Breast epithelium (tissue), 4 donors: ENCODE results near the gene CNTNAP2. TPM values are rescaled to one million over a fixed set of nuclear protein-coding genes. Genes with fewer than 3 reads are reported as not detected.

Source experiments
- DNase-seq, 2 donors: peaks; one replicate each; pipeline ENCODE4 v3.0.0-alpha.2; 2019; ENCODE audit warnings: low spot score in 2 of 2
- H3K27ac ChIP-seq, 2 donors: fragments of 200-600 bp; sonication (generic) in 1 of 2; one replicate each; pipeline ENCODE4 v1.5.1; 2016 to 2019; ENCODE audit warnings: mild to moderate bottlenecking in 1 of 2
- H3K27me3 ChIP-seq, 2 donors: fragments of 200-600 bp; sonication (generic) in 1 of 2; one replicate each; pipeline versions ENCODE4 v1.5.1 to v1.6.0; 2017 to 2019; ENCODE audit warnings: control low read depth in 1 of 2, mild to moderate bottlenecking in 1 of 2
- H3K36me3 ChIP-seq: fragments of 200-600 bp; one replicate; pipeline ENCODE4 v1.5.1; 2019
- H3K4me1 ChIP-seq, 2 donors: fragments of 200-600 bp; sonication (generic); one replicate each; pipeline ENCODE4 v1.5.1; 2016 to 2019; ENCODE audit warnings: control low read depth in 1 of 2
- H3K4me3 ChIP-seq, 3 donors: fragments of 200-600 bp; sonication (generic); 1 replicate in 2 of 3; 2 replicates in 1 of 3; pipeline ENCODE4 v1.5.1; 2016 to 2019; ENCODE audit warnings: mild to moderate bottlenecking in 3 of 3, moderate library complexity in 2 of 3
- H3K9me3 ChIP-seq, 2 donors: fragments of 200-600 bp; sonication (generic) in 1 of 2; one replicate each; pipeline ENCODE4 v1.5.1; 2016 to 2019; ENCODE audit warnings: control low read depth in 1 of 2
- POLR2A ChIP-seq: fragments of 450-650 bp; IDR thresholded peaks from one replicate; pipeline ENCODE4 v1.6.1; 2016; ENCODE audit warnings: antibody characterized with exemption, mild to moderate bottlenecking, moderate library complexity
- POLR2AphosphoS5 ChIP-seq, 3 donors: sonication (generic); formaldehyde crosslinking; IDR thresholded peaks; one replicate each; pipeline ENCODE4 v1.6.1; 2017; ENCODE audit warnings: antibody characterized with exemption in 3 of 3
- intact Hi-C: fragments of 100-400 bp; cut with DNase I; formaldehyde crosslinking; loops from one replicate; pipeline ENCODE4 v1.15.1; 2023; ENCODE audit warnings: low total_unique reads
- total RNA-seq, 3 donors: library from RNA; depleted of rRNA; stranded (reverse); fragments of >200 nt; gene quantifications; one replicate each; pipeline ENCODE4 v1.1.0, GENCODE V29; 2016
- TF ChIP-seq, protein P1 (sequence below), 3 donors: fragments of 450-650 bp; IDR thresholded peaks; one replicate each; pipeline ENCODE4 v1.5.1; 2016 to 2017; ENCODE audit warnings: antibody characterized with exemption in 3 of 3, mild to moderate bottlenecking in 3 of 3, moderate library complexity in 3 of 3

Gene CNTNAP2
- total RNA-seq, 3 donors from 2014 or later: 0.29 to 0.66 TPM; not detected in 1

DNA sequence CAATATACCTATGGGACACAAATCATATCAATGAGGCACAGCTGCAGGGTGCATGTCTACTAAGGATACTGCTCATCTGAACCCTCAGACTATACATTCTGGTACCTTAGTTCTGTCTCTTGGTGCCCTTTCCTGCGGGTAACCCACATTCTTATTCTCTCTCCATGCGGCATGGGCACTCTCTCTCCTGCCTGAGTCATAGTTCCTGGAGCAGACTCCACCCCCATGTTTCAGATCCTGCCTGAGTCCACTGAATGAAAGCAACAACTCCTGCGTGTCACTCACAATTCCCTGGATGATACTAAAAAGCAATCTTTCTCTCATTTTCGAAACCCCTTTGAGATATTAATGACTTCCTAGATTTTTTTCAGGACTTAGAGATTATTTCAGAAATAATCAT, 1820.8 kb downstream of the CNTNAP2 start:
- intact Hi-C loops: no loop called here
- Histone ChIP-seq H3K36me3 (no peaks in the 10 kb centered on the region), H3K4me3 (no peak overlapping the region), H3K27ac (no peak overlapping the region), H3K27me3 (no peaks in the 10 kb centered on the region), H3K4me1 (no peaks in the 10 kb centered on the region), H3K9me3 (no peaks in the 10 kb centered on the region)
- no peak for TF ChIP-seq POLR2AphosphoS5 (IDR thresholded peaks at IDR 0.05)
- TF ChIP-seq, protein P1, sequence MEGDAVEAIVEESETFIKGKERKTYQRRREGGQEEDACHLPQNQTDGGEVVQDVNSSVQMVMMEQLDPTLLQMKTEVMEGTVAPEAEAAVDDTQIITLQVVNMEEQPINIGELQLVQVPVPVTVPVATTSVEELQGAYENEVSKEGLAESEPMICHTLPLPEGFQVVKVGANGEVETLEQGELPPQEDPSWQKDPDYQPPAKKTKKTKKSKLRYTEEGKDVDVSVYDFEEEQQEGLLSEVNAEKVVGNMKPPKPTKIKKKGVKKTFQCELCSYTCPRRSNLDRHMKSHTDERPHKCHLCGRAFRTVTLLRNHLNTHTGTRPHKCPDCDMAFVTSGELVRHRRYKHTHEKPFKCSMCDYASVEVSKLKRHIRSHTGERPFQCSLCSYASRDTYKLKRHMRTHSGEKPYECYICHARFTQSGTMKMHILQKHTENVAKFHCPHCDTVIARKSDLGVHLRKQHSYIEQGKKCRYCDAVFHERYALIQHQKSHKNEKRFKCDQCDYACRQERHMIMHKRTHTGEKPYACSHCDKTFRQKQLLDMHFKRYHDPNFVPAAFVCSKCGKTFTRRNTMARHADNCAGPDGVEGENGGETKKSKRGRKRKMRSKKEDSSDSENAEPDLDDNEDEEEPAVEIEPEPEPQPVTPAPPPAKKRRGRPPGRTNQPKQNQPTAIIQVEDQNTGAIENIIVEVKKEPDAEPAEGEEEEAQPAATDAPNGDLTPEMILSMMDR (IDR thresholded peaks at IDR 0.05): no peak
- TF ChIP-seq POLR2A: no peak
- no peak for DNase-seq

DNA sequence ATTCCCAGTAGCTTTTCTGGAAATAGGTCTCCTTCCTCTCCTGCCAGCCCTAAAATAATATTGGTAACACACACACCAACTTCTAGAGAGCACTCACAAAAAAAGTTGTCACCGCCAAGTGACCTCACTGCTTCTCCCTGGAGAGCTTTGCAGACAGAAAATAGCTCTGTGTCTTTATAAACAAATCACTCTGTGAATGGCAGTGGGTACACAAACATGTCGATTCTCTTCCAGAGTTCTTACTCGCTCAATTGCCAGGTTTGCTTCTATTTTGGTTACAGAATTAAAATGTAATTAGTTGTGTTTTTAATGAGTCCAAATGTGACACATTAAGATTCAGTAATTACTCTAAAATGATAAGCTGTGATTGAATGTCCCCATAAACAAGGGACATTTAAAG, 1824.8 kb downstream of the CNTNAP2 start:
- H3K36me3 ChIP-seq: no peaks in the 10 kb centered on the region
- TF ChIP-seq POLR2AphosphoS5 (IDR thresholded peaks at IDR 0.05) (no peak), POLR2A (no peak)
- TF ChIP-seq, protein P1 (IDR thresholded peaks at IDR 0.05): no peak
- intact Hi-C loops: no loop called here
- H3K4me1 ChIP-seq: no peaks in the 10 kb centered on the region
- H3K27ac ChIP-seq: no peak overlapping the region
- no peak for DNase-seq
- no peak overlapping the region for H3K4me3 ChIP-seq
- H3K27me3 ChIP-seq: no peaks in the 10 kb centered on the region
- H3K9me3 ChIP-seq: no peaks in the 10 kb centered on the region

DNA sequence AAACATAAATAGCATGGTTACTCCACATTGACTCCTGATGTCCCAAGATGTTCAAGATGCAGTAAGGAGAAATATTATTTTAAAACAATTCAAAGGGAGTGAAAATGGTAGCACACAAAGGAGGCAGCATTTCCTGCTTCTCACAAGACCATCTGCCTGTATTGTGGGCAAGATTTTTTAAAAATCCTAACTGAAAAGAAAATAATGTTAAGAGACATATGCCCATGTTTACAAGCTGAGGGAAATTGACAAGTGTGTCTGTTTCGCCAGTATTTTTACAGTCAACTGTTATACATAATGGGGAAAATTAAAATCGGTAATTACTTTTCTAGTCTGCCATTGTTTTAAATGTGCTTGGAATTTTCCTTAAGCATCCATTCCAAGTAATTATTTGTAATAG, 1827.7 kb downstream of the CNTNAP2 start:
- H3K4me1 ChIP-seq: no peaks in the 10 kb centered on the region
- no peaks in the 10 kb centered on the region for H3K27me3 ChIP-seq
- H3K9me3 ChIP-seq: no peaks in the 10 kb centered on the region
- no peaks in the 10 kb centered on the region for H3K36me3 ChIP-seq
- DNase-seq: no peak
- intact Hi-C loops: no loop called here
- no peak overlapping the region for H3K4me3 ChIP-seq
- TF ChIP-seq, protein P1 (IDR thresholded peaks at IDR 0.05): no peak
- TF ChIP-seq POLR2A (no peak), POLR2AphosphoS5 (IDR thresholded peaks at IDR 0.05) (no peak)
- H3K27ac ChIP-seq: no peak overlapping the region

DNA sequence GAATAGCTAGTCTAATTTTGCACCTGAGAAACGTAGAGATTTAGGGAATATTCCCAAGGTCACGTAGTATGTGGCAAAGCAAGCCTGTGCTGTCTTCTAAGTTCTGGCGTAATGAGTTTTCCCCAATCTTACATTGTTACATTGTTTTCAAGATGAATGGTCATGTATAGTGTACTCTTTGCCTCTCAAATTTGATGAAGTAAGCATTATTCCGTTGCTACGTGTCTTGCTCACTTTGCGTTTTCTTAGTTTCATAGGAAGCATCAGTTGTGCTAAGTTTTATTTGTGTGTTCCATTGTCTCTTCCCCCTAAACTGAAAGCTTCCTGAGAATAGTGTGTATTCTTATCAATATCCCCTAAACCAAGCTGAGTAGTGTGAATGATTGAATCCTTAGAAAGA, 1836.3 kb downstream of the CNTNAP2 start:
- Histone ChIP-seq H3K27me3 (no peaks in the 10 kb centered on the region), H3K36me3 (no peaks in the 10 kb centered on the region), H3K4me3 (no peak overlapping the region), H3K4me1 (no peaks in the 10 kb centered on the region), H3K9me3 (no peaks in the 10 kb centered on the region), H3K27ac (no peak overlapping the region)
- TF ChIP-seq POLR2AphosphoS5 (IDR thresholded peaks at IDR 0.05): no peak
- TF ChIP-seq, protein P1 (IDR thresholded peaks at IDR 0.05): no peak
- no peak for TF ChIP-seq POLR2A
- no peak for DNase-seq
- intact Hi-C loops: no loop called here

DNA sequence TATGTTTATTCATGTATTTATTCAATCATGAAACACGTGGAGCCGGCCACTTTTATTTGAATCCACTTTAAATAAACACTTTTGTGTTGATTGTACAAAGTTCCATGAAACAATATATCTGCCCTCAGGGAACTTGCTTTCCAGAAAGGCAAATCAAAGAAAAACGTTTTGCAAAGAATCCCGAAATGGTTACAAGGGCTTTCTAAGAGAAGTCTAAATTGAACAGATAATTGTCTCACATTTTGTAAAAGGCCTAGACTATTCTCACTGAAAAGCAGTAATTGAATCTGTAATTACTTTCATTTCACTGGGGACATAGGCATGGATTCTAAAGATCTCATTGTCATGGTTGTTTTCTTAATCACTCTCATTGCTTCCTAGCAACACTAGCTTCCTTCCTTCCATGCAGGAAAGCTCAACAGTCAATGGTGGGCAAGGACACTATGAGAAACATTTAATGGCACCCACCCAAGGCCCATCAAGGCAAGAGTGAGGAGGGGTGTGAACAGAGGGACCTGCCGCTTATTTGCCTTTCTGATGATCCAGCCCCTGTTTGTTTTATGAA, 1851.5 kb downstream of the CNTNAP2 start:
- intact Hi-C loops: loop anchor here (1.0 kb wide), 1 partner anchor 28 kb away; no protein-coding TSS in a partner anchor
- Histone ChIP-seq H3K9me3 (no peaks in the 10 kb centered on the region), H3K36me3 (no peaks in the 10 kb centered on the region), H3K4me1 (no peaks in the 10 kb centered on the region), H3K27ac (no peak overlapping the region), H3K4me3 (no peak overlapping the region), H3K27me3 (no peaks in the 10 kb centered on the region)
- TF ChIP-seq POLR2A (no peak), POLR2AphosphoS5 (IDR thresholded peaks at IDR 0.05) (no peak)
- TF ChIP-seq, protein P1 (IDR thresholded peaks at IDR 0.05): no peak
- DNase-seq: no peak
